Measurements from ENCODE around the gene IGF1.

IGF1 gene

GRCh38 chr12:102480406-102480805, at the start of gene IGF1:
Gene IGF1 (minus strand): TSS chr12:102480563. CDS start chr12:102480381, 182 bp downstream.
- no peak for DNase-seq (ENCODE audit: low spot score)

DNA sequence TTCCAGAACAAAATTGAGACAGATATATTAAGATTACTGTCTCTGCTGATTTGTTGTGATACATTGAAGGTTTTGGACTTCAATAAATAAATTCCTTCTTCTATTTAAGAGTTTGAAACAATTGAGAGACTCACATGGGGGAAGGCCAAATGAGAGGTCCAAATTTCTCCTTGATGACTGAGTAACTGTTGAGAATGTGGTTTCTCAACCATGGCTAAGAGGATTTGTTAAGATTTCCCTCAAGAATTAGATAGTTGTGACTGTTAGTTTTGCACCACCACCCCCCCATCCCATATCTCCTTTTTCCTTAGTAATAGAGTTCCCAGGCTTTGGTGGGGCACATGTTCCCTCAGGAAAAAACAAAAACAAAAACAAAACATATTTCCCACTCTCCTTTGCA, 47.7 kb upstream of the IGF1 start:
- DNase-seq (ENCODE audit: low spot score) = no peak

GRCh38 chr12:102527171-102527720, 46.9 kb upstream of the IGF1 start:
- no peak for DNase-seq (ENCODE audit: low spot score)

DNA sequence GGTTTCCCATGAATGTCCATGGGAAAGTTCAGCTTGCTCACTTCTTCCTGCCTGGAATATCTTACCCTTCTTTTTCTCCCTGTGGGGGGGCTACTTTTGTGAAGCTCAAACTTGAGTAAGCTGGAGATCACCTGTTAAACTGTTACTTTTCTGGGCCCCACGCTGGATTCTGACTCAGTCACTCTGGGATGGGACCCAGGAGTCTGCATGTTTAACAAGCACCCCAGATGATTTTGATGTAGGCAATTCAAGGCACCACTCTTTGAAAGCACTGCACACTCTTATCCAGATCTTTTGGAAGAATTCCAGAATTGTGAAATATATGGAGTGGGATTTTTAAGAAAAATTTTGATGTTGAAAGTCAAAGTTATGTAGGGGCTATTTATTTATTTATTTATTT, 46.3 kb upstream of the IGF1 start:
- DNase-seq (ENCODE audit: low spot score) = no peak

- DNase-seq (ENCODE audit: low spot score) = no peak
Observed at GRCh38 chr12:102522768-102523167, 42.4 kb upstream of the IGF1 start.

- DNase-seq (ENCODE audit: low spot score) = no peak
Observed at GRCh38 chr12:102521662-102522277, 41.4 kb upstream of the IGF1 start.

- DNase-seq (ENCODE audit: low spot score) = no peak
Observed at GRCh38 chr12:102518871-102519270, 38.5 kb upstream of the IGF1 start.

GRCh38 chr12:102514696-102515095, 34.3 kb upstream of the IGF1 start:
- no peak for DNase-seq (ENCODE audit: low spot score)

GRCh38 chr12:102513739-102514138, 33.4 kb upstream of the IGF1 start:
- DNase-seq (ENCODE audit: low spot score) = no peak

- no peak for DNase-seq (ENCODE audit: low spot score)
Observed at GRCh38 chr12:102513272-102513671, 32.9 kb upstream of the IGF1 start.

- no peak for DNase-seq (ENCODE audit: low spot score)
Observed at GRCh38 chr12:102512523-102512922, 32.2 kb upstream of the IGF1 start.

DNA sequence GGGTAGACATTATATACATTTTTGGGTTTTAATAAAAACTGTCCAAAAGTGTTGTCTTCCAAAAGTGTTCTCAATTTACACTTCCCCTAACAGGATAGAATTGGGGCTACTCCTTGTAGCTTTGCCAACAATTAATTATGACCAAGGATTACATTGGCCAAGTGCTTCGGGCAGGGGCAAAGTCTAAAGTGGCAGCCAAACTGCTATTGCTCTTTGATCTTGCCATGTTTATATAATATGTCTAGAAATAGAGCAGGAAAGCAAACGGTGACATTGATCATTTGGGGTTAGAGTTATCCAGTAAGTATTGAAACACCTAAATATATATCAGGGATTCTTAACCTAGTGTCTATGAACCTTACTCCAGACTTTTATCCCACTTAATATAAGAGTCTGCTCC, 31.2 kb upstream of the IGF1 start:
- DNase-seq (ENCODE audit: low spot score) = no peak

GRCh38 chr12:102510463-102510862, 30.1 kb upstream of the IGF1 start:
- DNase-seq (ENCODE audit: low spot score) = no peak

GRCh38 chr12:102510031-102510430, 29.7 kb upstream of the IGF1 start:
- DNase-seq (ENCODE audit: low spot score) = no peak

DNA sequence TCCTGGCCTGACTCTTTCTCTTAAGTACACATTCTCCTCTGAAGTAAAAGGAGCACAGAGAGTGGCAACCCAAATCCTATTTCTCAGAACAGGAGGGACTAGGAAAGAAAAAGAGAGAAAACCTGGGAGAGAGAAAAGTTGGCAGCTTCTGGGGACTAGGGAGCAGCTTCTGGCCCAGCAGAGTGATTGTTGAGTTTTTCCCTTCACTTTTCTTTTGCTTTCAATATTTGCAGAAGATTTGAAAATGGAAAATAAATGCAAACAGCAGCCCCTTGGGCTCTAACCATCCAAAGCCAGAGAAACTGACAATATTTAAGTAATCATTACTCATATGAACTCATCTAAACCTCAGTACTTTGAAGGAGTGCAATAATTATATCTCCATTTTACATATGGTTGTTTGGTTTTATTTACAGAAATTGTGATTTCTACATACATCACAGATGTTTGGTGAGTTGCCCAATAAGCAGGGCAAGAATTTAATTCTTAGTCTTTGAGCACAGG, 28.8 kb upstream of the IGF1 start:
- no peak for DNase-seq (ENCODE audit: low spot score)

DNA sequence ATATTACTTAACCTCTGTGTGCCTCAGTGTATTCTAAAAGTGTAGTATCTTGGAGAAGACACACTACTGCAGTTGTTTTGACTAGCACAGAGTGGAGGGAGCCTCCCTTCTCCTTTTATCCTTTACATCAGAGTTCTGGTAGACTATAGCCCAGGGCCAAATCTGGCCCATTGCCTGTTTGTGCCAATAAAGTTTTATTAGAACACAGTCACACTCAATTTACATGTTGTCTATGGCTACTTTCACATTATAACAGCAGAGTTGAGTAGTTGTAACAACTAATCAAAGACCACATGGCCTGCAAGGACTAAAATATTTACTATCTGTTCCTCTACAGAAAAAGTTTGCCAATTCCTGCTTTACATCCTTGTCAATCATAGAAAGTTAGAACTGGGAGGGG, 27.7 kb upstream of the IGF1 start:
- DNase-seq (ENCODE audit: low spot score) = no peak

DNA sequence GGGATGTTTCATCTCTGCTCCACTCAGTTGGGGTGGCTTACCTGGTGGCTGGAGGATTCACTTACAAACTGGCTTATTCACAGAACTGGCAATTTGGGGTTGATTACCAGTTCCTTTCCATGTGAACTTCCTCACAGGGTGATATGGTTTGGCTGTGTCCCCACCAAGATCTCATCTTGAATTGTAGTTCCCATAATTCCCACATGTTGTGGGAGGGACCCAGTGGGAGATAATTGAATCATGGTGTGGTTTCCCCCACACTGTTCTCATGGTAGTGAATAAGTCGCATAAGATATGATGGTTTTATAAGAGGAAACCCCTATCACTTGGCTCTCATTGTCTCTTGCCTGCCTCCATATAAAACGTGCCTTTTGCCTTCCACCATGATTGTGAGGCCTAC, 26.9 kb upstream of the IGF1 start:
- DNase-seq (ENCODE audit: low spot score) = no peak

DNA sequence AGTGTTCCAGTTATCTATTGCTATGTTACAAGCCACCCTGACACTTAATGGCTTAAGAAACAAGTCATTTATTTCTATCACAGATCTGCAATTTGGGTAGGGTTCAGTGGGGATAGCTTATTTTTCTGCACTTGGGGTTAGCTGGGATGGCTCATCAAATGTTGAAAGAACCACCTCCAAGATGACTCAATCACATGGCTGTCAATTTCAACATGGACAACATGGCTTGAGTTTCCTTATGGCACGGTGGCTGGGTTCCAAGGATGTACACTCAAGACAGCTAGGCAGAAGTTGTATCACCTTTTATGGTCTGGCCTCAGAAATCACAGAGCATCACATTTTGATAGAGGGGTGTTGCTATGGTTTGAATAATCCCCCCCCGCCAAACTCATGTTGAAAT, 24.5 kb upstream of the IGF1 start:
- no peak for DNase-seq (ENCODE audit: low spot score)

DNA sequence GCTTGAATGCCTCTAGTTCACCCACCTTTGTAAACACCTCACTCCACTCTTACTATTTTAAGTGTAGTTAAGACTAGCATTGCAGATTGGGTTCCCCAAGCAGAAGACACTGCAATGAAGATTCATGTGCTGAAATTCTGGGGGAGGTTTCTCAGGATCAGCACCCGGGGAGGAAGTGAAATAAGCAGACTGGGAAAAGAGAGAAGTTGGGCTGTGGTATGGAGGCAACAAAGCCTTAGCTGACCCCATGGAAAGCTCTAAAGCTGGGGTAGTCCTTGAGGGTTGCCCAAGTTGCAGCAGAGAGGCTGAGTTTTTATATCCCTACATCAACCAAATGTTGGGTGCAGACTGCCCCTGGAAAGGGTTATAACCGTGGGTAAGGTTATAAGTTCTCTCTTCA, 23.9 kb upstream of the IGF1 start:
- no peak for DNase-seq (ENCODE audit: low spot score)

- DNase-seq (ENCODE audit: low spot score) = no peak
Observed at GRCh38 chr12:102503831-102504230, 23.5 kb upstream of the IGF1 start.

DNA sequence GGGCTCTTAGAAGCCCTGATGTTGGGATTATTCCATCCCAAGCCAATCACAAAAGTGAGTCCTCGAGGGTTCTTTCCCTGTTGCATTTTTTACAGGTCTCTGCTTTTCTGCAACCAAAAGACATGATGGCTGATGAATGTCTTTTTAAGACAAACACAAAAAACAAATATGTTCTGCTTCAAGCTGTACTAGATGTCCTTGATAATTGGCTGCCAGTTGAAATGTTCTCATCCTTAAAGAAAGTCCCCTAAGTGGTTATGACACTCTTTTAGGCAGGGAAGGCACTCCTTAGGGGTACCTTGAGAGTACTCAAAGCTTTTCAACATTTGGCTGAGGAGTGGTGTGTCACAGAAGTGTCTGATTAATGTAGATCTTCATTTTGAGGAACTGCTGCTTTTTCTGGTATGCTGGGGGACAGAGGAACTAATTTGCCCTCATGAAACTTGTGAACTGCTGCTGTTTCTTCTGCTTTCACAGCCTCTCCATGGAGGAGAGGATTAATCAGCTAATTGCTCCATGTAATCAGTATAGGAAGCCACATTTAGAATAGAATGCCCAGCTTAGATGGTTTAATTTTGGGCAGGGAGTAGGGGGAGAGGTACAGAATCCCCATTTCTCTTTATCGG, 22.8 kb upstream of the IGF1 start:
- DNase-seq (ENCODE audit: low spot score) = no peak

GRCh38 chr12:102501773-102502172, 21.4 kb upstream of the IGF1 start:
- DNase-seq (ENCODE audit: low spot score) = no peak

DNA sequence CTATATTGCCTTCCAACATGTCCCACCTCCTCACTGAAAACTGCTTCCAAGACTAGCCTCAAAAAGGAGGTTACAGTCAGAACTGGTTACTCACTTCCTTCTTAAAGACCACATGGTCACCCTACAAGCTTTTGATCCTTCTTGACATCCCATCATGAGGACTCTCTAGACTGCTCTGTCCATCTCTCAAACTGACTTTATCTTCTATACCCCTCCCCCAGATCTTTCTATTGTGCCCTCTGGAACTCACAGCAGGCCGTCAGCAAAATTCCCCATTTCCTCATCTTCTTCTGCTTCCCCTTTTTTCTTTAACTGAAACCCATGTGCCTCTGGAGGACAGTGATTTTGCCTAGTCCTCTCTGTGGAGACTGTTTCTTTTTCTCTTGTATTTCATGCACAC, 18.1 kb upstream of the IGF1 start:
- DNase-seq (ENCODE audit: low spot score) = no peak

- DNase-seq (ENCODE audit: low spot score) = no peak
Observed at GRCh38 chr12:102497743-102498142, 17.4 kb upstream of the IGF1 start.
